ENCODE measurements around the gene PHAF1.

- TF ChIP-seq POLR2AphosphoS5 (IDR thresholded peaks at IDR 0.05; ENCODE audit: low read depth), result no peak
- TF ChIP-seq CTCF (IDR thresholded peaks at IDR 0.05; ENCODE audit: insufficient read depth, low read length), result no peak
These were observed 77.6 kb downstream of the PHAF1 start for GRCh38 chr16:67187175-67187890.

Data from HL-60 (cell line).